Ramos (cell line): ENCODE measurements around the gene INPP4B.
"Not testable (repeated sequence)": the region's sequence is repeated elsewhere in the genome, so short reads cannot be mapped to it uniquely, and the experiment has no call there.

Source experiments
- in situ Hi-C: fragments of 300-500 bp; cut with MboI; formaldehyde crosslinking; loops from one replicate; pipeline ENCODE4 v1.14.3; 2022; ENCODE audit warnings: low sequenced_read_pairs; ENCODE audit not compliant: unreplicated experiment

The INPP4B gene

GRCh38 chr4:142696334-142697122 is 149.6 kb downstream of the INPP4B start:
- in situ Hi-C loops: no loop called here

GRCh38 chr4:142690406-142691163 is 155.5 kb downstream of the INPP4B start:
- in situ Hi-C loops: no loop called here

GRCh38 chr4:142687547-142688275 is 158.4 kb downstream of the INPP4B start:
- in situ Hi-C loops: no loop called here

- in situ Hi-C loops: no loop called here
Measured at GRCh38 chr4:142686081-142686480, 160.0 kb downstream of the INPP4B start.

GRCh38 chr4:142683997-142684396 is 162.1 kb downstream of the INPP4B start:
- in situ Hi-C loops: no loop called here

- in situ Hi-C loops: no loop called here
Measured at GRCh38 chr4:142683503-142683902, 162.6 kb downstream of the INPP4B start.

- in situ Hi-C loops: no loop called here
Measured at GRCh38 chr4:142671516-142671915, 174.6 kb downstream of the INPP4B start.

- in situ Hi-C loops: no loop called here
Measured at GRCh38 chr4:142663828-142664227, 182.3 kb downstream of the INPP4B start.

GRCh38 chr4:142660728-142661127 is 185.4 kb downstream of the INPP4B start:
- in situ Hi-C loops: no loop called here

- in situ Hi-C loops: no loop called here
Measured at GRCh38 chr4:142656178-142656577, 189.9 kb downstream of the INPP4B start.

- in situ Hi-C loops: no loop called here
Measured at GRCh38 chr4:142648378-142648777, 197.7 kb downstream of the INPP4B start.

GRCh38 chr4:142645475-142646108 is 200.5 kb downstream of the INPP4B start:
- in situ Hi-C loops: no loop called here

GRCh38 chr4:142644628-142645027 is 201.5 kb downstream of the INPP4B start:
- in situ Hi-C loops: not testable (repeated sequence)

- in situ Hi-C loops: no loop called here
Measured at GRCh38 chr4:142637614-142638013, 208.5 kb downstream of the INPP4B start.

- in situ Hi-C loops: no loop called here
Measured at GRCh38 chr4:142631836-142632235, 214.3 kb downstream of the INPP4B start.

- in situ Hi-C loops: no loop called here
Measured at GRCh38 chr4:142615324-142615665, 230.8 kb downstream of the INPP4B start.

GRCh38 chr4:142614621-142615323 is 231.3 kb downstream of the INPP4B start:
- in situ Hi-C loops: no loop called here

GRCh38 chr4:142607976-142608375 is 238.1 kb downstream of the INPP4B start:
- in situ Hi-C loops: no loop called here

GRCh38 chr4:142600952-142601351 is 245.1 kb downstream of the INPP4B start:
- in situ Hi-C loops: no loop called here

GRCh38 chr4:142598132-142598531 is 248.0 kb downstream of the INPP4B start:
- in situ Hi-C loops: no loop called here
